ENCODE results near the gene CSGALNACT2.

CSGALNACT2 gene

GRCh38 chr10:43230909-43231522 lies 92.8 kb downstream of the CSGALNACT2 start:
- DNase-seq = no peak

GRCh38 chr10:43231523-43232078 lies 93.4 kb downstream of the CSGALNACT2 start:
- no peak for DNase-seq

DNA sequence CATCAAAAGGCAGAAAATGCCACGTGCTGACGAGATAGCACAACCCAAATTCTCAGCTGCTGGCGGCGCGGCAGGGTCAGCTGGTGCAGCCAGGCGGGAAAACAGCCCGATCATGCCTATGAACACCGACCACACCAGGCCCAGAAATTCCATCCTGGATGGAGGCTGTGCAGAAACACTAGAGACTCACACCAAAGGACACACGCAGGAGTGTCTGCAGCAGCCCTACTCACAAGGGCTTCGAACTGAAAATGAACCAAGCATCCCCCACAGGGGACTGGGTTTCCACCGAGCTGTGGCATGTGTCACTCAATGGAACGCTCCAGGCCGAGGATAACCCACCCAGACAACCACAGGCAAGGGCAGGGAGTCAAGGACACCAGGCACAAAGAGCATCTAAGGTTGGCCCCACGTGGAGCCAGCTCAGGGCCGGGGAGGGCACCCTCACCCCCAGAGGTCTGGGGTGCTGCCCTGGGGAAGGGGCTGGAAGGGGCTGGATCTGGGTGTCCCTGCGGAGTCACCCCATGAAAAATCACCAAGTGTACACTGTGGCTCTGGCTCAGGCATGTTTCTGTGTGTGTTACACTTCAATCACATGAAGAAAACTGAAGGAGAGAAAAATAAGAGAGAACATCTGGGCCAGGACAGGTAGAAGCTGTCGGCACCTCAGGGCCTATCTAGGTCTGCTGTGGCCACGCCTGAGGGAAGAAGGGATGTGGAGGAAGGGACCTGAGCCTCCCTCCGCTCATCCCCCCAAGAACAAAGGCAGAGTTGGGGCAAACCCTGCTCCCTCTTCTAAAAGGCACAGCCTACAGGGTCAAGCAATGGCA lies 95.6 kb downstream of the CSGALNACT2 start:
- DNase-seq = no peak

GRCh38 chr10:43234471-43235041 lies 96.3 kb downstream of the CSGALNACT2 start:
- no peak for DNase-seq
